Measurements from ENCODE around the gene PRR27.
"Not testable (repeated sequence)": the region's sequence is repeated elsewhere in the genome, so short reads cannot be mapped to it uniquely, and the experiment has no call there.

PRR27 gene

DNA sequence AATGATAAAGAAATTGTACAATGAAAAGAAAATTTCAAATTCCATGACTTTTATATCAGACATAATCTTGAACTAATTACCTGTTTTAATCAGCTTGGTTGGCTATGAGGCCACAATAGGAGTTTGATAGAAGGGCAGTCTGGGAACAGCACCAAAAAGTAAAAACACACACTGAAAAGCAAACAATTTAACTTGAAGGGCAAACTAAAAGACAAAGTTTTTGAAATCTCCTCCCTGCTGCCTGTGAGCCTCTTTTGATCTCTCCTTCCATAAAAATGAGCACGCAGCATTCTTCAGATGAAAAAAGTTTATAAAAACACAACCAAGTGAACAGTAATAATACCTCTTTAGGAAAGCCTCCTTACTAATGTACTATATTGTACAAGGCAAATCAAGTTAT, 49.6 kb downstream of the PRR27 start:
- Histone ChIP-seq H3K27me3 (ENCODE audit: control insufficient read depth, insufficient read depth, low read length) (no peaks in the 10 kb centered on the region), H3K9ac (ENCODE audit: low read length) (no peak overlapping the region), H3K4me1 (ENCODE audit: control insufficient read depth, low read depth, low read length) (no peaks in the 10 kb centered on the region), H3K36me3 (ENCODE audit: control insufficient read depth, low read depth, low read length) (no peaks in the 10 kb centered on the region), H3K9me3 (ENCODE audit: control insufficient read depth, low read depth, low read length) (no peaks in the 10 kb centered on the region), H3K4me3 (ENCODE audit: low read length) (no peak overlapping the region), H3K27ac (ENCODE audit: low read length) (no peak overlapping the region)

DNA sequence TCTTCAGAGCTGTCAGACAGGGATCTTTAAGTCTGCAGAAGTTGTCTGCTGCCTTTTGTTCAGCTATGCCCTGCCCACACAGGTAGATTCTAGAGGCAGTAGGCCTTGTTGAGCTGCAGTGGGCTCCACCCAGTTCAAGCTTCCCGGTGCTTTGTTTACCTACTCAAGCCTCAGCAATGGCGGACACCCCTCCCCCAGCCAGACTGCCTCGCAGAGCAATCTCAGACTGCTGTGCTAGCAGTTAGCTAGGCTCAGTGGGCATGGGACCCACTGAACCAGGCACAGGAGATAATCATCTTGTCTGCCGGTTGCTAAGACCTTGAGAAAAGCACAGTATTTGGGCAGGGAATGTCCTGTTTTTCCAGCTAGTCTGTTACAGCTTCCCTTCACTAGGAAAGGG, 58.7 kb downstream of the PRR27 start:
- H3K9me3 ChIP-seq (ENCODE audit: control insufficient read depth, low read depth, low read length); H3K4me3 ChIP-seq (ENCODE audit: low read length); H3K4me1 ChIP-seq (ENCODE audit: control insufficient read depth, low read depth, low read length); H3K27ac ChIP-seq (ENCODE audit: low read length); H3K27me3 ChIP-seq (ENCODE audit: control insufficient read depth, insufficient read depth, low read length); H3K36me3 ChIP-seq (ENCODE audit: control insufficient read depth, low read depth, low read length); H3K9ac ChIP-seq (ENCODE audit: low read length): not testable (repeated sequence)

All from iPS-18a (cell line).